ENCODE results near the gene LCNL1.
"Not testable (repeated sequence)": the region's sequence is repeated elsewhere in the genome, so short reads cannot be mapped to it uniquely, and the experiment has no call there.

Gene LCNL1

DNA sequence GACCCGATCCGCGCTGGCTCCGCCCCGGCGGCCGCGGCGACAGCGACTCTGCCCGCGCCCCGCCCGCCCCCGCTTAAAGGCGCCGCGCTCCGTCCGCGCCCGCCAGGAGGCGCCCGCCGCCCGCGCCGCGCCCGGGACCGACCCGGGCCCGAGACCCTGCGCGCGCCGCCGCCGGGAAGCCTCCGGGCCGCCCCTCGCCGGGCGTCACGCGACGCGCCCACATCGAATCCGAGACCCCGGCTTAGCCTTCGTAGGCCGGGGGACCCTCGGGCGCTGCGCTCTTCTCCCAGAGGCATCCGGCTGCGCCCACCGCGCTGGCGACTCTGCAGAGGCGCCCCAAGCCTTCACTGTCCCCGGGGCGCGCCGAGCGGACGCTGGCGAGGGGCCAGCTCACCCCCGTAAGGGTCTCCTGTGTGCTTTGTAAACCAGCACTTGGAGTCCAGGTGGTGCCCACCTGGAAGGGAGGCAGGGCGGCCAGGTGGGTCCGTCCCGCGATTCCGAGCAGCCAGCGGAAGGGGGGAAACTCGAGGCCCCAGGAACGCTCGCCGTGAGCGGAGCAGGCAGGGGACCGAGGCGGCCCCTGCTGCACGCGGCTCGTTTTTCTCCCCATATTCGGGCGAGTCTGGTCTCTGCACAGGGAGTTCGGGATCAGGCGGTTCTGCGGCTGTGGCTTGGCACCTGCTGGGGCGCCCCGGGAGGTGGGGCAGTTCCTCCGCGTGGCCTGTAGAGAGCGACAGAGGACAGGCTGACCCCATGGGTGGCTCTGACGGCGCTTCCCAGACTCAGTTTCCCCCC, 45.7 kb downstream of the LCNL1 start:
- DNase-seq, result peak; percentile 65

DNA sequence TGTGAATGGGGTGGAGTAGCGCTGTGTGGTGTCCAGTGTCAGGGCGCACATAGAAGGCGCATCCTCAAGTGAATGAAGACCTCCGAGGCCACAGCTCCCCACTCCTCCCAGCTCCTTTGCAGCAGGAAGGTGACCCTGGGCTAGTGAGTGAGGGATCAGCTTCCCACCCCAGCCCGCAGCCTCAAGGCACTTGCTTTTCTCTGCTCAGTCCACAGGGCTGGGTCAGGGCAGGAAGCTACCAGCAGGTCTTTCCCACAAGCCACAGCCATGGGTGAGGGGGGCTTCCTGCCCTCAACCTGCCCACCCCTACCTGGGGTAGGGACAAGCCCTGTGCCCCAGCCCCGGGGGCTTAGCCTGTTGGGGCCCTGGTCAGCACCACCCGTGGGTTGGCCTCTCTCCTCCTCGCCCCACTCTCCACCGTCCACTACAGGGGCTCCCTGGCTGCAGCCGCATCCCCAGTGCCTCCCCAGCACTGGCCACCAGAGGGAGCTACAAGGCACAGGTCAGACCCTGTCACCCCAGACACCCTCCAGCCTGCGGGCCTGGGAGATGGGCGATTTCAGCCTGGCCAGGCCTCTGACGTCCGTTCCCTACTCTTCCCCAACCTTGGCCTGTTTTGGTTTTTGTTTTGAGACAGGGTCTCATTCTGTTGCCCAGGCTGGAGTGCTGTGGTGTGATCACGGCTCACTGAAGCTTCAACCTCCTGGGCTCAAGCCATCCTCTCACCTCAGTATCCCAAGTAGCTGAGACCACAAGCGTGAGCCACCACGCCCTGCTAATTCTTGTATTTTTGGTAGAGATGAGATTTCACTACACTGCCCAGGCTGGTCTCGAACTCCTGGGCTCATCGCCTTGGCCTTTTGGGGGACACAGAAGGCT, 46.5 kb downstream of the LCNL1 start:
- DNase-seq, result no peak

DNA sequence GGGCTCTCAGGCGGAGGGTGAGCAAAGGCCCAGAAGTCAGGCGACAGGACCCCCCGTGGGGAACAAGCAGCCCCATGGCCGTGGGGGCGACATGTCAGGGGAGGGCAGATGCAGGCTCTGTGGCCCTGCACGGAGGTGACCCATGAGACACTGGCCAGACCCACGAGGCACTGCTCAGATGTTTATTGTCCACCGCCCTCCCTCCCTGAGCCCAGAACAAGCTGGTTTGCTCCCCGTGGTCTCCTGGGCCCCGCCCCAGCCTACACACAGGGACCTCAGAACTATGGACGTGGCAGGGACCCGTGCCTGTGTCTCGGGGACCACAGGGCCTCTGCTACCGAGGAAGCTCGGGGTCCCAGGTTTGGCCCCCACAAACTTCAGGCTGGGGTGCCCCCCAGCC, 47.2 kb downstream of the LCNL1 start:
- DNase-seq, result no peak

DNA sequence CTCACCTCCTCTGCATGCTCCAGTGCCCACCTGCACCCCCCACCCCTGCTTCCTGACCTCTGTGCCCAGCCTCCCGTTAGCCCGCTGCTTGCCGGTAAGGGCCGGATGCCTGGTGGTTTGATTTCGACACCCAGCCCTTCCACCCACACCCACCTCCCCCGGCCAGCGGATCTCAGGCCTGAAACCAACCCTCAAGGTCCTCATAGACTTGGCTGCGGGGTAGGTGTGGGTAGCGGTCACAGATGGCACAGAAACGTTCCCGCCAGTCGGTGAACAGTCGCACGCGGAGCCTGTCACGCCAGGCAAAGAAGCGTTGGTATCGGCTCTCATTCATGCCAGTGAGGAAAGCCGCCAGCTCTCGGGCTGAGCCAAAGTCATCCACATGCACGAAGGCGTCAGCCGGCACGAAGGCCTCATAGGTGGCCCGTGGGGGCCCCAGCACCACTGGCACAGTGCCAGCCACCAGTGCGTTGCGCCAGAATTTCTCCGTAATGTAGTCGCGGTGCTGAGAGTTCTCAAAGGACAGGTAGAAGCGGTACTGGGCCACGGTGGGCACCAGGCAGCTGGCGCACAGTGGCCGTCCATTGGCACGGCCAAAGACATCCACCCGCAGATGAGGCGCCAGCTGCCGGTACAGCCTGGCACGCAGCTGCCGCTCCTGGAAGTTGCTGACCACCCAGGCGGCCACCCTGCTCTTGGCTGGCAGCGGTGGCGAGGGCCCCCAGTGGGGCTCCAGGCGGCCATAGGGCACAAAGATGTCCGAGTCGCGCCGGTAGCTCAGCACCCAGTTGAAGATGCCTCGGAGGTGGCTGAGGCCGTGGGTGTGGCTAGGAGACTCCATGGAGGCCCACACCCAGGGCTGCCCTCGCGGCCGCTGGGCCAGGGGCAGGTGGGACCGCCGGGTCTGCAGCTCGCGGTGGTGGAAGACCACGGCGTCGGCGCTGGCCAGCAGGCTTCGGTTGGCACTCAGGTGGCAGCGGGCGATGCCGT, 48.0 kb downstream of the LCNL1 start:
- no peak for DNase-seq

DNA sequence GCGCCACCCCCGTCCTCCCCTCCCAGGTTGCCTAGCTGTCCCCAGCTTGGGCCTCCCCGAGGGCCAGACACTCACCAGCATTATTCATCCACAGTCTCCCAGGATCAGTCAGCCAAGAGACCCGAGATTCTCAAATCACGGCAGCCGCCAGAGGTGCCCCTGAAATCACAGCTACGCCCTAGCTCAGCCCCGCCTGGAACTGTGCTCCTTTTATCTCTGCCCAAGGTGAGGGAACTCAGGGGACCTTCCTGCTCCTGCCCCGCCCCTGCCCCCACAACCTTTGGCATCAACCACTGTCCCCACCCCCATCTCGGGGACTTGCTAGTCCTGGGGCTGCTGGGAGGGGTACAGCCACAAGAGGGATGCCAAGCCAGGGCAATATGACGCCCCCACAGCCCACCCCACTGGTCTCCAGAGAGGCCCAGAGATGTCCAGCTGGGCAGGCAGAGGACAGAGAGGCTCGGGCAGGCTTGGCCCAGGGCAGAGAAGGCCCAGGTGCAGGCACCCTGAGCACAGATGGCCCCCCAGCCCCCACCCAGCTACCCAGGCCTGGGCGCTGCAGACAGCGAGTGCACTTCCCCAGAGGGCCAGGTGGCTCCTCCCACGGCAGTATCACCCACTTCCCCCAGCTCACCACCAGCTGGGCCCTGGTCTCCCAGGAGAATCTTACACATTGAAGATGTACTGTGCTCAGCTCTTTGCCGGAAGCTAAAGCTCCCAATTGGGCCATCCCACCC, 49.3 kb downstream of the LCNL1 start, which contains the start of gene FUT7:
TSS of gene FUT7 (minus strand) at position 185 of the 737 bp plus-strand sequence. CDS start at position 88, 97 bp downstream.
- DNase-seq, result no peak

DNA sequence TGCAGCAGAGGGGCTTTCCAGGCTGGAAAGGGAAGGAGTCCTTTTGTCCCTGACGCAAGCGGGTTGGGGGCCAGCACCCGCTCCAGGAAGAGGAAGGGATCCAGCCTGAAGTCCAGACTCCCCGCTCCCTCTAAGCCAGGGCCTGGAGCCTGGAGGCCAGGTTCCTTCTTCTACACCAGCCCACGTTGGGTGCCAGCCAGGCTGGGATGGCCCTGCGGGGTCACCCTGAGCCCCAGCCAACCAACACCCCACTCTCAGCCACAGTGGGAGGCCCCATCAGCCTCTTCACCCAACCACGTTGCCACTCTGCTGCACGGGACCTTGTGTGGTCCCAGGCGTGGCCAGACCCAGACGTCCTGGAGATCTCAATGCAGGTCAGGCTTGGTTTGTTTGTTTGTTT, 50.1 kb downstream of the LCNL1 start:
- DNase-seq, result no peak

DNA sequence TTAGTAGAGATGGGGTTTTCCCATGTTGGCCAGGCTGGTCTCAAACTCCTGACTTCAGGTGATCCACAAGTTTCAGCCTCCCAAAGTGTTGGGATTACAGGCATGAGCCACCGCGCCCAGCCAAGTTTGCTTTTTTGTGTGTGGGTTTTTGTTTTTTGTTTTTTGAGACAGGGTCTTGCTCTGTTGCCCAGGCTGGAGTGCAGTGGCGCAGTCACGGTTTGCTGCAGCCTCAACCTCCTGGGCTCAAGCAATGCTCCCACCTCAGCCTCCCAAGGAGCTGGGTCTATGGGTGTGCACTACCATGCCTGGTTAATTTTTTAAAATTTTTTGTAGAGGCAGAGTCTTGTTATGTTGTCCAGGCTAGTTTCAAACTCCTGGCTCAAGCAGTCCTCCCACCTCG, 50.7 kb downstream of the LCNL1 start:
- not testable (repeated sequence) for DNase-seq

DNA sequence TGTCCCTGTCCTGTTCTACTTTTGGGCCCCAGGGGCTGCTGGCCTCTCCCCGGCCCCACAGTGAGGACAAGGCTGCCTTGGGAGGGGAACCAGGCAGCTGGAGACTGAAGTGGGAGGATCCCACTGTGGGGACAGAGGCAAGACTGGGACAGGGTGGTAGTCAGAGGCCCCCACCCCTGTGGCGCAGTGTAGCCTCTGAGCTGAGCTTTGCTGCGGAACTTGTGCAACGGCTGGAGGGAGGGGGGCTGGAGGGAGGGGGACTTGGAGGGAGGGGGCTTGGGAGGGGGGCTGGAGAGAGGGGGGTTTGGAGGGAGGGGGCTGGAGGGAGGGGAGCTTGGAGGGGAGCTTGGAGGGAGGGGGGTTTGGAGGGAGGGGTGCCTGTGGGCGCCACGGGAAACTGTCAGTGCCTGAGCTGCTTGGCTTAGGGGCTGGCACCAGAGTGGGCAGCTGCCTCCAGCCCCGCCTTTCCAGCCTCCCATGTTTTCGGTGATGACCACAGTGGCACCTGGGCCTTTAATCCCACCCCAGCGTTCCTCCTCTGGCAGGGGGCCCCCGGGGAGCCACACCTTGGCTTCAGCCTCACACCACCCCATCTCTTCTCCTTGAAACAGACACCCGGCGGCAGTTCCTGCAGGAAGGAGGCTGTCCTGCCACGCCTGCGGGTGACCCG, 51.4 kb downstream of the LCNL1 start:
- DNase-seq, result no peak

DNA sequence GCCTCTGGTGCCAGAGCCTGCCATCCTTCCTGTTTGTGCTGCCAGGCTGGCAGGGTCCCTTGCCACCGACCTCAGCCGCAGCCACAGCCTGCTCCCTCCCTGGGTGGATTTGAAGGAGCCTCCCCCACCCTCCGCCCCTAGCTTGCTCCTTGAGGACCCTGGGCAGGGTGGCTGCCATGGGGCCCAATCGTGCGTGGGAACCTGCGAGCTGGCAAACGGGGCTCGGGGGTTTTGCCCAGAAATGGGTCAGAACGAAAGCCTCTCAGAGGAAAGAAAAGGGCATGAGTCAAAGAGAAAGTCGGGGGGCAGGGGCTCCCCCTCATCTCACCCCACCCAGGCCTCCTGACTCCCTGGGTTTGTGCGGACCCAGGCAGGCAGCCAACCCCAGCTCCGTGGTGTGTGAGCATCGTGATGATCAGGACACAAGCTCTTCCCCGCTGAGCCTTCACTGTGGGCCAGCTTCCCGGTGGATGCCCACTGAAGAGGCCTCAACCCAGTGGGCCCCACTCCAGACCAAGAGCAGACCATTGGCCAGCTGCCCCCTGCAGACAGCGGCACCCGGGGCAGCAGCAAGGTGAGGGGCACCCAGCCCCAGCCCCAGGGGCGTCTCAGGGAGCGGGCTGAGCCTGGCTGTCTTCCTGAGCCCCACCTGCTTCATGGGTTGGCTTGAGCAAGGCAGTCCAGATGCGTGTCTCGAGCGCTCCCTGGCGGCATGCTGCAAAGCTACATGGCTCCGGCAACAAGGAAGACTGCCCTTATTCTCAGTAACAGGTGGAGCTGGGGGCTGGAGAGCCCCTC, 52.1 kb downstream of the LCNL1 start:
- DNase-seq, result peak; percentile 77
